Measurements from ENCODE around the gene HGFAC. TPM values are rescaled to one million over a fixed set of nuclear protein-coding genes. Genes with fewer than 3 reads are reported as not detected.

HGFAC gene
- total RNA-seq = under 1 TPM in 1 of 2 donors, not detected in 1; 0.52 TPM

GRCh38 chr4:3441501-3442459, at the start of gene HGFAC:
Gene HGFAC, plus strand, starts transcription at chr4:3441968. Its CDS starts 34 bp downstream, at chr4:3442002.
- Histone ChIP-seq H3K36me3 (no peaks in the 10 kb centered on the region), H3K4me3 (no peak within 1 kb of the TSS), H3K4me1 (peaks cover under 1% of the 10 kb centered on the region), H3K9me3 (no peaks in the 10 kb centered on the region), H3K27ac (no peak within 1 kb of the TSS), H3K9ac (ENCODE audit: low read depth in 2 of 2, low read length in 2 of 2) (no peak within 1 kb of the TSS), H3K27me3 (no peaks in the 10 kb centered on the region)
- no peak for TF ChIP-seq CTCF (IDR thresholded peaks at IDR 0.05)
- DNase-seq = no peak
- intact Hi-C loops (cut with DNase I) = loop anchor here (5.0 kb wide), 2 partner anchors 94 to 249 kb away; no protein-coding TSS in a partner anchor

DNA sequence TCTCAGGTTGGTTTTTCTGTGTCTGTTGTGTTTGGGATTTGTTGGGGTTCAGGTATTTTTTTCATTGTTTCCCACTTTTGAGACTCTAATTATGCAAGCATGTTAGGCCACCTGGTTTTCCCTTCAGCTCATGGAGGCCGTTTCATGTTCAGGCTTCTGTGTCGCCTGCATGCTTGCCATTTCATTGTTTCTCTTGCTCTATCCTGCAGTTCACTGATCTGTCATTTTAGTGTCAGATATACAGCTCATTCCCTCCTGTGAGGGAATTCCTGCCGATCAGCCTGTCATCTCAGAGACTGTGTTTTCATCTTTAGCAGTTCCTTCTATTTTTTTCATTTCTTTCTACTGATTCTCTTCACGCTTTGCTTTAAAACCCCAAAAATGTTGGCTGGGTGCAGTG, 49.4 kb upstream of the HGFAC start:
- no peaks in the 10 kb centered on the region for H3K9me3 ChIP-seq
- intact Hi-C loops (cut with DNase I) = no loop called here
- H3K9ac ChIP-seq (ENCODE audit: low read depth in 2 of 2, low read length in 2 of 2) = no peak overlapping the region
- no peaks in the 10 kb centered on the region for H3K4me1 ChIP-seq
- H3K36me3 ChIP-seq = no peaks in the 10 kb centered on the region
- no peak overlapping the region for H3K27ac ChIP-seq
- no peak for TF ChIP-seq CTCF (IDR thresholded peaks at IDR 0.05)
- H3K27me3 ChIP-seq = no peaks in the 10 kb centered on the region
- H3K4me3 ChIP-seq = no peak overlapping the region
- DNase-seq = no peak

- Histone ChIP-seq H3K9me3 (no peaks in the 10 kb centered on the region), H3K4me3 (no peak overlapping the region), H3K27ac (no peak overlapping the region), H3K4me1 (no peaks in the 10 kb centered on the region), H3K36me3 (no peaks in the 10 kb centered on the region), H3K27me3 (no peaks in the 10 kb centered on the region), H3K9ac (ENCODE audit: low read depth in 2 of 2, low read length in 2 of 2) (no peak overlapping the region)
- no peak for TF ChIP-seq CTCF (IDR thresholded peaks at IDR 0.05)
- intact Hi-C loops (cut with DNase I) = no loop called here
- DNase-seq = no peak
Observed at GRCh38 chr4:3393171-3393570, 48.6 kb upstream of the HGFAC start.

DNA sequence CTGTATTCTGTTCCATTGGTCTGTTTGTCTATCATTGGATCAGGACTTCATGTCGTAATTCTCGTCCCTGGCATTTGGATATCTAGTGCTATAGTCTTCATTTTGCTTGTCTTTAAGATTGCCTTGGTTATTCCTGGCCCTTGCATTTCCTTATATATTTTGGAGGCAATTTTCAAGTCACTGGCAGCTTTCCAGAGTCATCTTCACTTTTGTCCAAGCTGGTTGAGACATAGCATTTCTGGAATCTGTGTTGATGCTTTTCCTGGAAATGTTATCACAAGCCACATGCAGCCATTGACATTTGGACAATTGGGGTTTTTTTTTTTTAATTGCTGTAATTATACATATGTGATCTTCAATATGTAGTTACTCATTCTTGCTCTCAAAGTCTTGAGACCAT, 45.2 kb upstream of the HGFAC start:
- no peak for DNase-seq
- intact Hi-C loops (cut with DNase I) = no loop called here
- no peaks in the 10 kb centered on the region for H3K4me1 ChIP-seq
- H3K36me3 ChIP-seq = no peaks in the 10 kb centered on the region
- H3K27ac ChIP-seq = no peak overlapping the region
- no peaks in the 10 kb centered on the region for H3K9me3 ChIP-seq
- no peak for TF ChIP-seq CTCF (IDR thresholded peaks at IDR 0.05)
- H3K27me3 ChIP-seq = no peaks in the 10 kb centered on the region
- H3K9ac ChIP-seq (ENCODE audit: low read depth in 2 of 2, low read length in 2 of 2) = no peak overlapping the region
- no peak overlapping the region for H3K4me3 ChIP-seq

DNA sequence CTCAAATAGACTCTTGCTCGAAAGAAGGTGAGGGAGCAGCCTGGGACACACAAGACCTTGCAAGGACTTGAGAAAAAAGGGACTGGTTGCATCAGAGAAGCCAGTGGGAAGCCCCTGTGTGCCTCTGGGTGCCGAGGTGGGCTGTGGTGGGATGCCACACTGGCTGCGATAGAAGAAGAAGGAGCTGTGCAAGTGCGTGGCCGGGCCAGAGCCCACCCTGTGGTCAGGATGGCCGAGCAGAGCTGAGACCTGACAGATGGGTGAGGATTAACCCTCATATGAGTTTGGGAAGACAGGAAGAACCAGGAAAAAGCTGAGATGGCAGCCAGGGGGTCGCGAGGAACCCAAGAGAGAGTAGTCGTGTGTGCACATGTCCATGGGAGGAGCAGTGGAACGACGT, 44.6 kb upstream of the HGFAC start:
- no peaks in the 10 kb centered on the region for H3K9me3 ChIP-seq
- no peaks in the 10 kb centered on the region for H3K4me1 ChIP-seq
- DNase-seq = no peak
- H3K4me3 ChIP-seq = no peak overlapping the region
- intact Hi-C loops (cut with DNase I) = no loop called here
- H3K27ac ChIP-seq = no peak overlapping the region
- H3K36me3 ChIP-seq = no peaks in the 10 kb centered on the region
- H3K9ac ChIP-seq (ENCODE audit: low read depth in 2 of 2, low read length in 2 of 2) = no peak overlapping the region
- no peak for TF ChIP-seq CTCF (IDR thresholded peaks at IDR 0.05)
- H3K27me3 ChIP-seq = no peaks in the 10 kb centered on the region
